H9 (cell line): Measurements from ENCODE around the gene FGF6. TPM values are rescaled to one million over a fixed set of nuclear protein-coding genes. Genes with fewer than 3 reads are reported as not detected.

Experiments
- DNase-seq: peaks from one replicate; pipeline ENCODE4 v3.0.0-alpha.2; 2017
- H2AFZ ChIP-seq: one replicate; pipeline ENCODE4 v1.6.1; 2013; ENCODE audit warnings: mild to moderate bottlenecking, low read length, control low read depth, moderate library complexity
- H2AK5ac ChIP-seq: 2 replicates; pipeline ENCODE4 v1.6.1; 2013; ENCODE audit warnings: low read length, control low read depth, mixed read lengths; ENCODE audit not compliant: insufficient read length
- H2BK120ac ChIP-seq: one replicate; pipeline ENCODE4 v1.6.1; 2013; ENCODE audit warnings: low read depth, mild to moderate bottlenecking, low read length, control low read depth, inconsistent platforms; ENCODE audit not compliant: poor library complexity, severe bottlenecking
- H2BK12ac ChIP-seq: 2 replicates; pipeline ENCODE4 v1.6.1; 2013; ENCODE audit warnings: low read length, control low read depth, mixed read lengths, low read depth; ENCODE audit not compliant: insufficient read length
- H2BK15ac ChIP-seq: 2 replicates; pipeline ENCODE4 v1.6.1; 2013; ENCODE audit warnings: low read depth, low read length, control low read depth
- H2BK20ac ChIP-seq: one replicate; pipeline ENCODE4 v1.6.1; 2013; ENCODE audit warnings: low read depth, mild to moderate bottlenecking, low read length, control low read depth, inconsistent platforms; ENCODE audit not compliant: poor library complexity, severe bottlenecking
- H2BK5ac ChIP-seq: 2 replicates; pipeline ENCODE4 v1.6.1; 2013; ENCODE audit warnings: low read length, control low read depth, mixed read lengths; ENCODE audit not compliant: insufficient read length
- H3K14ac ChIP-seq: 2 replicates; pipeline ENCODE4 v1.6.1; 2013; ENCODE audit warnings: low read length, control low read depth; ENCODE audit not compliant: insufficient read depth
- H3K18ac ChIP-seq: 2 replicates; pipeline ENCODE4 v1.6.1; 2013; ENCODE audit warnings: low read depth, mild to moderate bottlenecking, mixed read lengths, low read length, control low read depth; ENCODE audit not compliant: insufficient read length
- H3K23ac ChIP-seq: 2 replicates; pipeline ENCODE4 v1.6.1; 2013; ENCODE audit warnings: low read length, control low read depth, mixed read lengths, low read depth; ENCODE audit not compliant: insufficient read length
- H3K23me2 ChIP-seq: 2 replicates; pipeline ENCODE4 v1.6.1; 2013; ENCODE audit warnings: low read depth, mild to moderate bottlenecking, mixed read lengths, low read length, control low read depth; ENCODE audit not compliant: insufficient read length, poor library complexity, severe bottlenecking
- H3K27ac ChIP-seq: 2 replicates; pipeline ENCODE4 v1.5.1; 2013; ENCODE audit warnings: low read length, control low read depth, mixed read lengths, low read depth; ENCODE audit not compliant: insufficient read length
- H3K27me3 ChIP-seq: 2 replicates; pipeline ENCODE4 v1.6.1; 2013; ENCODE audit warnings: low read length, control low read depth, inconsistent platforms; ENCODE audit not compliant: insufficient read depth
- H3K4ac ChIP-seq: 2 replicates; pipeline ENCODE4 v1.6.1; 2013; ENCODE audit warnings: low read depth, mild to moderate bottlenecking, control low read depth, inconsistent platforms, low read length, moderate library complexity
- H3K4me1 ChIP-seq: 2 replicates; pipeline ENCODE4 v1.6.1; 2013; ENCODE audit warnings: low read length, control low read depth, inconsistent platforms; ENCODE audit not compliant: insufficient read depth
- H3K4me2 ChIP-seq: 2 replicates; pipeline ENCODE4 v1.6.1; 2013; ENCODE audit warnings: low read length, control low read depth, mixed read lengths; ENCODE audit not compliant: insufficient read length, insufficient read depth
- H3K56ac ChIP-seq: 2 replicates; pipeline ENCODE4 v1.6.1; 2013; ENCODE audit warnings: low read depth, mild to moderate bottlenecking, mixed read lengths, low read length, control low read depth; ENCODE audit not compliant: insufficient read length
- H3K79me1 ChIP-seq: 2 replicates; pipeline ENCODE4 v1.6.1; 2013; ENCODE audit warnings: low read depth, mild to moderate bottlenecking, moderate library complexity, low read length, control low read depth, inconsistent platforms; ENCODE audit not compliant: insufficient read depth, poor library complexity, severe bottlenecking
- H3K79me2 ChIP-seq: 2 replicates; pipeline ENCODE4 v1.6.1; 2013; ENCODE audit warnings: low read length, control low read depth, inconsistent platforms; ENCODE audit not compliant: insufficient read depth
- H3K9ac ChIP-seq: 2 replicates; pipeline ENCODE4 v1.6.1; 2013; ENCODE audit warnings: low read length, control low read depth, mixed read lengths; ENCODE audit not compliant: insufficient read length; ENCODE audit errors: extremely low read depth
- H3K9me3 ChIP-seq: one replicate; pipeline ENCODE4 v1.6.1; 2013; ENCODE audit warnings: low read depth, low read length, inconsistent platforms; ENCODE audit not compliant: control insufficient read depth
- H3T11ph ChIP-seq: one replicate; pipeline ENCODE4 v1.6.1; 2013; ENCODE audit warnings: mild to moderate bottlenecking, low read length, control low read depth, inconsistent platforms
- H4K20me1 ChIP-seq: one replicate; pipeline ENCODE4 v1.6.1; 2013; ENCODE audit not compliant: control insufficient read depth, insufficient read length, insufficient read depth
- H4K5ac ChIP-seq: 2 replicates; pipeline ENCODE4 v1.6.1; 2013; ENCODE audit warnings: low read depth, mild to moderate bottlenecking, mixed read lengths, low read length, control low read depth; ENCODE audit not compliant: insufficient read length
- H4K8ac ChIP-seq: replicated peaks from 2 replicates; pipeline ENCODE4 v1.6.1; 2013; ENCODE audit warnings: low read length, control low read depth, mixed read lengths, low read depth; ENCODE audit not compliant: insufficient read length
- H4K91ac ChIP-seq: 2 replicates; pipeline ENCODE4 v1.6.1; 2013; ENCODE audit warnings: low read depth, mild to moderate bottlenecking, moderate library complexity, mixed read lengths, low read length, control low read depth; ENCODE audit not compliant: insufficient read length
- H3K27ac Mint-ChIP-seq, 3 experiments: 2 replicates in 2 of 3; 3 replicates in 1 of 3; pipeline ENCODE4 v1.8.0; 2020 to 2021; ENCODE audit warnings: mixed read lengths in 3 of 3, mild to moderate bottlenecking in 1 of 3, moderate library complexity in 1 of 3
- H3K27me3 Mint-ChIP-seq: 2 replicates; pipeline ENCODE4 v1.8.0; 2021; ENCODE audit warnings: low read depth, mild to moderate bottlenecking, moderate library complexity, mixed read lengths
- H3K36me3 Mint-ChIP-seq, 3 experiments: 2 replicates in 2 of 3; 3 replicates in 1 of 3; pipeline ENCODE4 v1.8.0; 2020 to 2021; ENCODE audit warnings: low read depth in 3 of 3, mixed read lengths in 3 of 3; ENCODE audit not compliant: insufficient read depth in 1 of 3
- H3K4me1 Mint-ChIP-seq, 2 experiments: 2 replicates each; pipeline ENCODE4 v1.8.0; 2020; ENCODE audit warnings: mixed read lengths in 2 of 2
- H3K4me3 Mint-ChIP-seq, 2 experiments: 2 replicates in 1 of 2; 3 replicates in 1 of 2; pipeline ENCODE4 v1.8.0; 2020 to 2021; ENCODE audit warnings: mild to moderate bottlenecking in 2 of 2, mixed read lengths in 2 of 2, moderate library complexity in 1 of 2
- H3K9me3 Mint-ChIP-seq, 2 experiments: 2 replicates in 1 of 2; 3 replicates in 1 of 2; pipeline ENCODE4 v1.8.0; 2020; ENCODE audit warnings: mild to moderate bottlenecking in 2 of 2, mixed read lengths in 2 of 2, moderate library complexity in 1 of 2
- WGBS: extraction: QIAGEN DNeasy Blood & Tissue Kit; methylation state at CpG from one replicate; pipeline ENCODE4 v1.1.7; 2013; ENCODE audit warnings: missing lambda C conversion rate, low lambda C conversion rate, mixed read lengths; ENCODE audit not compliant: insufficient read length; ENCODE audit errors: extremely low coverage; 5-methylcytosine and 5-hydroxymethylcytosine counted together
- total RNA-seq: library from RNA; stranded (reverse); gene quantifications from 2 replicates; pipeline ENCODE4 v1.2.1, GENCODE V29; 2021
- TF ChIP-seq, protein P1 (sequence below): fragments of 200-600 bp; sonication (generic); conservative IDR thresholded peaks from 3 replicates; pipeline ENCODE4 v1.8.0; 2021; ENCODE audit warnings: antibody characterized with exemption, mild to moderate bottlenecking

FGF6 gene
- total RNA-seq, 1 experiment from 2014 or later, result not detected

DNA sequence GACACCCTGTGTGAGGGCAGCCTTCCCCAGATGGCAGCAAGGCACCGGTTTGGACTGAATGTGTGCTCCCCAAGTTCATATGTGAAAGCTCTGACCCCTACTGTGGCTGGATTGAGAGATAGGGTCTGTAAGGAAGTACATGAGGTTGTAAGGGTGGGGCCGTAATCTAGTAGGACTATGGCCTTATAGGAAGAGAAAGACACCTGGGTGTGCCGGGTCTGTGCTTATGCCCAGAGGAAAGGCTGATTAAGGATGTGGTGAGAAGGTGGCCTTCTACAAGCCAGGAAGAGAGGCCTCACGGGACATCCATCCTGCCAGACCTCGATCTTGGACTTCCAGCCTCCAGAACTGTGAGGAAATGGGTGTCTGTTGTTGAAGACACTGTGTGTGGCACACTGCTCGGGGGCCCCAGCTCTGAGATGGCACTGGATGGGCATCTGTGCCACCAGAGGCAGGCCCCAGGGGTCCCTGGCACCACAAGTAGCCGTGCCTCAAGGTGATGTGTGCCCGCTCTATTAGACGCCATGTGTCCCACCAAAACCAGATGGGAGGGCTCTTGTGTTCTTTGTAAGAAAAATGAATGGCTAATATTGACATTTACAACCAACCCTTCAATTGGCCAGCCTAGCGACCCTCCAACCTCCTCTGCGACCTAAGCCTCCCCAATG, 22.0 kb downstream of the FGF6 start:
- no peak overlapping the region for H3K23ac ChIP-seq
- no peak overlapping the region for H4K8ac ChIP-seq
- no peak overlapping the region for H3K9ac ChIP-seq
- no peak overlapping the region for H3K27ac ChIP-seq
- no peak overlapping the region for H2BK120ac ChIP-seq
- Mint-ChIP-seq H3K27me3 (no peaks in the 10 kb centered on the region; the same call in 1 of the 2 replicates), H3K4me1 (peaks cover 2% of the 10 kb centered on the region in 2 experiments; a peak in 3 of 4 replicates), H3K36me3 (no peaks in the 10 kb centered on the region), H3K9me3 (no peaks in the 10 kb centered on the region), H3K4me3 (no peak overlapping the region), H3K27ac (no peak overlapping the region; a peak in 1 of 7 replicates)
- H4K91ac ChIP-seq, result no peak overlapping the region
- H3K4me1 ChIP-seq, result no peaks in the 10 kb centered on the region
- H3K23me2 ChIP-seq, result no peaks in the 10 kb centered on the region
- H4K5ac ChIP-seq, result no peak overlapping the region
- H2AK5ac ChIP-seq, result no peak overlapping the region
- no peaks in the 10 kb centered on the region for H3K9me3 ChIP-seq
- DNase-seq, result no peak
- H2AFZ ChIP-seq, result no peak overlapping the region
- H3K18ac ChIP-seq, result no peak overlapping the region
- no peak overlapping the region for H2BK15ac ChIP-seq
- no peak overlapping the region for H2BK5ac ChIP-seq
- H3K4ac ChIP-seq, result no peak overlapping the region
- H4K20me1 ChIP-seq, result no peaks in the 10 kb centered on the region
- no CpG with 5 or more reads among the region's 11 CpGs for WGBS
- H3K4me2 ChIP-seq, result no peak overlapping the region
- H3K79me2 ChIP-seq, result no peaks in the 10 kb centered on the region
- no peak overlapping the region for H3T11ph ChIP-seq
- no peak overlapping the region for H2BK12ac ChIP-seq
- TF ChIP-seq, protein P1, sequence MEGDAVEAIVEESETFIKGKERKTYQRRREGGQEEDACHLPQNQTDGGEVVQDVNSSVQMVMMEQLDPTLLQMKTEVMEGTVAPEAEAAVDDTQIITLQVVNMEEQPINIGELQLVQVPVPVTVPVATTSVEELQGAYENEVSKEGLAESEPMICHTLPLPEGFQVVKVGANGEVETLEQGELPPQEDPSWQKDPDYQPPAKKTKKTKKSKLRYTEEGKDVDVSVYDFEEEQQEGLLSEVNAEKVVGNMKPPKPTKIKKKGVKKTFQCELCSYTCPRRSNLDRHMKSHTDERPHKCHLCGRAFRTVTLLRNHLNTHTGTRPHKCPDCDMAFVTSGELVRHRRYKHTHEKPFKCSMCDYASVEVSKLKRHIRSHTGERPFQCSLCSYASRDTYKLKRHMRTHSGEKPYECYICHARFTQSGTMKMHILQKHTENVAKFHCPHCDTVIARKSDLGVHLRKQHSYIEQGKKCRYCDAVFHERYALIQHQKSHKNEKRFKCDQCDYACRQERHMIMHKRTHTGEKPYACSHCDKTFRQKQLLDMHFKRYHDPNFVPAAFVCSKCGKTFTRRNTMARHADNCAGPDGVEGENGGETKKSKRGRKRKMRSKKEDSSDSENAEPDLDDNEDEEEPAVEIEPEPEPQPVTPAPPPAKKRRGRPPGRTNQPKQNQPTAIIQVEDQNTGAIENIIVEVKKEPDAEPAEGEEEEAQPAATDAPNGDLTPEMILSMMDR, result no peak
- no peaks in the 10 kb centered on the region for H3K79me1 ChIP-seq
- no peaks in the 10 kb centered on the region for H3K27me3 ChIP-seq
- no peak overlapping the region for H2BK20ac ChIP-seq
- H3K14ac ChIP-seq, result no peak overlapping the region
- H3K56ac ChIP-seq, result no peak overlapping the region
